Liver (tissue), 3 donors: Measurements from ENCODE around the gene GNPTAB.

Experiments used
- EGR1 ChIP-seq, 2 donors: IDR thresholded peaks; 2 replicates each; pipeline ENCODE4 v1.6.1; 2016 to 2018; ENCODE audit warnings: antibody characterized with exemption in 2 of 2, low read depth in 2 of 2
- FOXA2 ChIP-seq: IDR thresholded peaks from 2 replicates; pipeline ENCODE4 v1.6.1; 2016; ENCODE audit warnings: antibody characterized with exemption
- HNF4G ChIP-seq: IDR thresholded peaks from 2 replicates; pipeline ENCODE4 v1.6.1; 2016; ENCODE audit warnings: antibody characterized with exemption
- JUND ChIP-seq, 2 donors: IDR thresholded peaks; 2 replicates each; pipeline ENCODE4 v1.6.1; 2016; ENCODE audit warnings: antibody characterized with exemption in 2 of 2
- RAD21 ChIP-seq, 2 donors: IDR thresholded peaks; 2 replicates each; pipeline ENCODE4 v1.6.1; 2016; ENCODE audit warnings: antibody characterized with exemption in 2 of 2, mild to moderate bottlenecking in 2 of 2
- SP1 ChIP-seq: IDR thresholded peaks from 2 replicates; pipeline ENCODE4 v1.6.1; 2018; ENCODE audit warnings: antibody characterized with exemption, mild to moderate bottlenecking
- TAF1 ChIP-seq: conservative IDR thresholded peaks from 2 replicates; pipeline ENCODE4 v1.6.1; 2016; ENCODE audit warnings: antibody characterized with exemption, mild to moderate bottlenecking
- YY1 ChIP-seq: IDR thresholded peaks from 2 replicates; pipeline ENCODE4 v1.6.1; 2016; ENCODE audit warnings: antibody characterized with exemption, mild to moderate bottlenecking
- ZBTB33 ChIP-seq: IDR thresholded peaks from 2 replicates; pipeline ENCODE4 v1.6.1; 2016; ENCODE audit warnings: antibody characterized with exemption
- TF ChIP-seq, protein P1 (sequence below): fragments of 150-350 bp; IDR thresholded peaks from 2 replicates; pipeline ENCODE4 v1.5.1; 2017; ENCODE audit warnings: improper control_type of control experiment, low read depth, low read length; ENCODE audit not compliant: missing input control
- TF ChIP-seq, protein P2 (sequence below): IDR thresholded peaks from 2 replicates; pipeline ENCODE4 v1.6.1; 2016; ENCODE audit warnings: antibody characterized with exemption
- TF ChIP-seq, protein P3 (sequence below): IDR thresholded peaks from 2 replicates; pipeline ENCODE4 v1.6.1; 2016; ENCODE audit warnings: antibody characterized with exemption
- TF ChIP-seq, protein P4 (sequence below): IDR thresholded peaks from 2 replicates; pipeline ENCODE4 v1.6.1; 2016; ENCODE audit warnings: antibody characterized with exemption, mild to moderate bottlenecking
- donor health status: healthy.
- donor health status: healthy.

- TF ChIP-seq, protein P1, sequence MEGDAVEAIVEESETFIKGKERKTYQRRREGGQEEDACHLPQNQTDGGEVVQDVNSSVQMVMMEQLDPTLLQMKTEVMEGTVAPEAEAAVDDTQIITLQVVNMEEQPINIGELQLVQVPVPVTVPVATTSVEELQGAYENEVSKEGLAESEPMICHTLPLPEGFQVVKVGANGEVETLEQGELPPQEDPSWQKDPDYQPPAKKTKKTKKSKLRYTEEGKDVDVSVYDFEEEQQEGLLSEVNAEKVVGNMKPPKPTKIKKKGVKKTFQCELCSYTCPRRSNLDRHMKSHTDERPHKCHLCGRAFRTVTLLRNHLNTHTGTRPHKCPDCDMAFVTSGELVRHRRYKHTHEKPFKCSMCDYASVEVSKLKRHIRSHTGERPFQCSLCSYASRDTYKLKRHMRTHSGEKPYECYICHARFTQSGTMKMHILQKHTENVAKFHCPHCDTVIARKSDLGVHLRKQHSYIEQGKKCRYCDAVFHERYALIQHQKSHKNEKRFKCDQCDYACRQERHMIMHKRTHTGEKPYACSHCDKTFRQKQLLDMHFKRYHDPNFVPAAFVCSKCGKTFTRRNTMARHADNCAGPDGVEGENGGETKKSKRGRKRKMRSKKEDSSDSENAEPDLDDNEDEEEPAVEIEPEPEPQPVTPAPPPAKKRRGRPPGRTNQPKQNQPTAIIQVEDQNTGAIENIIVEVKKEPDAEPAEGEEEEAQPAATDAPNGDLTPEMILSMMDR: no peak
- TF ChIP-seq HNF4G (no peak), FOXA2 (no peak), RAD21 (IDR thresholded peaks at IDR 0.05) (no peak), TAF1 (no peak), SP1 (no peak), JUND (IDR thresholded peaks at IDR 0.05) (no peak), EGR1 (IDR thresholded peaks at IDR 0.05; ENCODE audit: low read depth in 2 of 2) (no peak), ZBTB33 (no peak), YY1 (no peak)
- TF ChIP-seq, protein P2, sequence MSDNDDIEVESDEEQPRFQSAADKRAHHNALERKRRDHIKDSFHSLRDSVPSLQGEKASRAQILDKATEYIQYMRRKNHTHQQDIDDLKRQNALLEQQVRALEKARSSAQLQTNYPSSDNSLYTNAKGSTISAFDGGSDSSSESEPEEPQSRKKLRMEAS: no peak
- TF ChIP-seq, protein P3, sequence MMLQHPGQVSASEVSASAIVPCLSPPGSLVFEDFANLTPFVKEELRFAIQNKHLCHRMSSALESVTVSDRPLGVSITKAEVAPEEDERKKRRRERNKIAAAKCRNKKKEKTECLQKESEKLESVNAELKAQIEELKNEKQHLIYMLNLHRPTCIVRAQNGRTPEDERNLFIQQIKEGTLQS: no peak
- TF ChIP-seq, protein P4, sequence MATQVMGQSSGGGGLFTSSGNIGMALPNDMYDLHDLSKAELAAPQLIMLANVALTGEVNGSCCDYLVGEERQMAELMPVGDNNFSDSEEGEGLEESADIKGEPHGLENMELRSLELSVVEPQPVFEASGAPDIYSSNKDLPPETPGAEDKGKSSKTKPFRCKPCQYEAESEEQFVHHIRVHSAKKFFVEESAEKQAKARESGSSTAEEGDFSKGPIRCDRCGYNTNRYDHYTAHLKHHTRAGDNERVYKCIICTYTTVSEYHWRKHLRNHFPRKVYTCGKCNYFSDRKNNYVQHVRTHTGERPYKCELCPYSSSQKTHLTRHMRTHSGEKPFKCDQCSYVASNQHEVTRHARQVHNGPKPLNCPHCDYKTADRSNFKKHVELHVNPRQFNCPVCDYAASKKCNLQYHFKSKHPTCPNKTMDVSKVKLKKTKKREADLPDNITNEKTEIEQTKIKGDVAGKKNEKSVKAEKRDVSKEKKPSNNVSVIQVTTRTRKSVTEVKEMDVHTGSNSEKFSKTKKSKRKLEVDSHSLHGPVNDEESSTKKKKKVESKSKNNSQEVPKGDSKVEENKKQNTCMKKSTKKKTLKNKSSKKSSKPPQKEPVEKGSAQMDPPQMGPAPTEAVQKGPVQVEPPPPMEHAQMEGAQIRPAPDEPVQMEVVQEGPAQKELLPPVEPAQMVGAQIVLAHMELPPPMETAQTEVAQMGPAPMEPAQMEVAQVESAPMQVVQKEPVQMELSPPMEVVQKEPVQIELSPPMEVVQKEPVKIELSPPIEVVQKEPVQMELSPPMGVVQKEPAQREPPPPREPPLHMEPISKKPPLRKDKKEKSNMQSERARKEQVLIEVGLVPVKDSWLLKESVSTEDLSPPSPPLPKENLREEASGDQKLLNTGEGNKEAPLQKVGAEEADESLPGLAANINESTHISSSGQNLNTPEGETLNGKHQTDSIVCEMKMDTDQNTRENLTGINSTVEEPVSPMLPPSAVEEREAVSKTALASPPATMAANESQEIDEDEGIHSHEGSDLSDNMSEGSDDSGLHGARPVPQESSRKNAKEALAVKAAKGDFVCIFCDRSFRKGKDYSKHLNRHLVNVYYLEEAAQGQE: no peak
These were observed 50.2 kb downstream of the GNPTAB start for GRCh38 chr12:101780599-101780998.
